ENCODE data around the gene RADIL.

The RADIL gene

GRCh38 chr7:4791101-4791737 lies 92.3 kb downstream of the RADIL start:
- DNase-seq (ENCODE audit: extremely low spot score) = no peak
- CTCF ChIA-PET = interaction anchor here (1.0 to 4.5 kb wide), 13 partner anchors 9 to 294 kb away, joined by 3 to 35 read pairs (median 4); partner anchors contain the start of genes AP5Z1 and RADIL
- TF ChIP-seq, protein P1, sequence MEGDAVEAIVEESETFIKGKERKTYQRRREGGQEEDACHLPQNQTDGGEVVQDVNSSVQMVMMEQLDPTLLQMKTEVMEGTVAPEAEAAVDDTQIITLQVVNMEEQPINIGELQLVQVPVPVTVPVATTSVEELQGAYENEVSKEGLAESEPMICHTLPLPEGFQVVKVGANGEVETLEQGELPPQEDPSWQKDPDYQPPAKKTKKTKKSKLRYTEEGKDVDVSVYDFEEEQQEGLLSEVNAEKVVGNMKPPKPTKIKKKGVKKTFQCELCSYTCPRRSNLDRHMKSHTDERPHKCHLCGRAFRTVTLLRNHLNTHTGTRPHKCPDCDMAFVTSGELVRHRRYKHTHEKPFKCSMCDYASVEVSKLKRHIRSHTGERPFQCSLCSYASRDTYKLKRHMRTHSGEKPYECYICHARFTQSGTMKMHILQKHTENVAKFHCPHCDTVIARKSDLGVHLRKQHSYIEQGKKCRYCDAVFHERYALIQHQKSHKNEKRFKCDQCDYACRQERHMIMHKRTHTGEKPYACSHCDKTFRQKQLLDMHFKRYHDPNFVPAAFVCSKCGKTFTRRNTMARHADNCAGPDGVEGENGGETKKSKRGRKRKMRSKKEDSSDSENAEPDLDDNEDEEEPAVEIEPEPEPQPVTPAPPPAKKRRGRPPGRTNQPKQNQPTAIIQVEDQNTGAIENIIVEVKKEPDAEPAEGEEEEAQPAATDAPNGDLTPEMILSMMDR (IDR thresholded peaks at IDR 0.05; ENCODE audit: control extremely low read depth, extremely low read depth, low read depth, missing control alignments) = no peak
- POLR2A ChIA-PET = no interaction called here

DNA sequence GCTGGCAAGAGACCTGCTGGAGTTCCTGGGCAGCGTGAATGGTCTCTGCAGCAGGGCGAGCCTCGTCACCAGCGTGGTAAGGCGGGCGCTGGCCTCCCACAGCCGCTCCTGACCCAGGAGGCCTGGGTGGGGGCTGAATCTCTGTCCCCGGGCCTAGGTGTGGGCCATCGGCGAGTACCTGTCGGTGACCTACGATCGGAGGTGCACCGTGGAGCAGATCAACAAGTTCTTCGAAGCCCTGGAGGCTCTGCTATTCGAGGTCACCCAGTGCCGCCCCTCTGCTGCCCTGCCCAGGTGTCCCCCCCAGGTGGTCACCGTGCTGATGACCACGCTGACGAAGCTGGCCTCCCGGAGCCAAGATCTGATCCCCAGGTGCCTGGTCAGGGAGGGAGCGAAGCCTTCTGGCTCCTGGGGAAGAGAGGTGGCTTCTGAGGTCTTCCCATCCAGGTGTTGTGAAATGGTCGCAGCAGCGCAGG lies 93.0 kb downstream of the RADIL start:
- ChIA-PET CTCF (interaction anchor here (2.4 to 4.5 kb wide), 3 partner anchors 8 to 94 kb away, joined by 8 to 35 read pairs (median 24); partner anchors contain the start of genes AP5Z1 and RADIL), POLR2A (no interaction called here)
- TF ChIP-seq, protein P1 (IDR thresholded peaks at IDR 0.05; ENCODE audit: control extremely low read depth, extremely low read depth, low read depth, missing control alignments) = no peak
- no peak for DNase-seq (ENCODE audit: extremely low spot score)

DNA sequence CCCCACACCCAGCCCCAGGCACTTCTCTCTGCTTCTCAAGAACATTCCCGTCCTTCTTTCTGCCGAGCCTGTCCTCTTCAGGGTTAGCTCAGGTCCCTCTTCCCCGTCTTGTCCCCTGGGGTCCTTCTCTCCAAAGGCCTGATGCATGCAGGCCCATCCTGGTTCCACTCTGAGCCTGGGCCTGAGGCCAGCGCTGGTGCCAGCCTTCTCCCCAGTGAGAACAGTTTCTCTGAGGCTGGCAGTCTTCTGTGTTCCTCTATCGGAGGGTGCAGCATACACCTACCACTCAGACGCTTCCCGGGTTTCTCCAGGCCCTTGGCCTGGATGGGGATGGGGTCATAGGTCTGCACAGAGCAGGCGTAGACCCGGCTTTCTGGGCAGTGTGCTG lies 93.4 kb downstream of the RADIL start:
- POLR2A ChIA-PET = no interaction called here

DNA sequence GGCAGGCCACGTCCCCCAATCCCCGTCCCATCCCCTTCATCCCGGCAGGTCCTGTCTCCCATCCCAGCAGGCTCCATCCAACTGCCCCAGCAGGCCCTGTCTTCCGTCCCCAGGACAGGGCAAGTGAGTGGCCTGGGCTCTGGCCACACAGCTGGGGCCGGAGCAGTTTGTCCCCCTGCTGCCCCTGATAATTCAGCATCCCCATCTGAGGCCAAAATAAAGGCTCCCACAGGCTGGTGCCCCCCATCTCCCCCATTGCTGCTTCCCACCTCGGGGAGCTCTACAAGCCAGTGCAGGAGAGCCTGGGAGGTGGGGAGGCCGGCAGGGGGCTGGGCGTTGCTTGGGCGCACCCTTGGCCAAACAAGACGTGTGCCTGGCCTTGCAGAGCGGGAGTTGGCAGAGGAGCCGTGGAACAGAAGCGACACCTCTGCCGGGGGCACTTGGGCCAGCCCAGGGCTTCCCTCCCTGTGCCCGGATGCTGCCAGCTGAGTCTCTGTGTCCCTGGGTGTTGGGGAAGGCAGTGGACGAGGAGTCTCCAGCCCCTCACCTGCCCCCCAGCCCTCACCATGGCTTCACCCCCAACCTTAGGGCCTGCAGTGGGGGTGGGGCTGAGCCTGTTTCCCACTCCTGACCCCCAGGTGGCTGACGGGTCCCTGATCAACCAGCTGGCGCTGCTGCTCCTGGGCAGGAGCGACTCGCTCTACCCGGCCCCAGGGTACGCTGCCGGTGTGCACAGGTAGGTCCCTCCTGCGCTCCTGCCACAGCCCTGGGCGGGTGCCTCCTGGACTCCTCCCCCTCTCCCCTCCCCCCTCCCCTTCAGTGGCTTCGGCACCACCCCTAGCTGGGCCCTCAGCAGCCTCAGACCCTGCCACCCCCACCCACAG lies 94.1 kb downstream of the RADIL start:
- no peak for DNase-seq (ENCODE audit: extremely low spot score)
- TF ChIP-seq, protein P1 (IDR thresholded peaks at IDR 0.05; ENCODE audit: control extremely low read depth, extremely low read depth, low read depth, missing control alignments) = no peak
- CTCF ChIA-PET = interaction anchor here (1.1 to 1.8 kb wide), 3 partner anchors 9 to 14 kb away, joined by 3 to 5 read pairs (median 4); partner anchors contain the start of gene AP5Z1
- POLR2A ChIA-PET = interaction anchor here (1.5 kb wide), 1 partner anchor 14 kb away, joined by 6 read pairs; the partner anchor contains the start of gene AP5Z1

More for the DNA sequence above, 93.4 kb downstream of the RADIL start:
- TF ChIP-seq, protein P1 (IDR thresholded peaks at IDR 0.05; ENCODE audit: control extremely low read depth, extremely low read depth, low read depth, missing control alignments) = no peak
- DNase-seq (ENCODE audit: extremely low spot score) = no peak
- CTCF ChIA-PET = interaction anchor here (1.3 to 4.5 kb wide), 3 partner anchors 12 to 14 kb away, joined by 3 to 35 read pairs (median 5); partner anchors contain the start of gene AP5Z1

DNA sequence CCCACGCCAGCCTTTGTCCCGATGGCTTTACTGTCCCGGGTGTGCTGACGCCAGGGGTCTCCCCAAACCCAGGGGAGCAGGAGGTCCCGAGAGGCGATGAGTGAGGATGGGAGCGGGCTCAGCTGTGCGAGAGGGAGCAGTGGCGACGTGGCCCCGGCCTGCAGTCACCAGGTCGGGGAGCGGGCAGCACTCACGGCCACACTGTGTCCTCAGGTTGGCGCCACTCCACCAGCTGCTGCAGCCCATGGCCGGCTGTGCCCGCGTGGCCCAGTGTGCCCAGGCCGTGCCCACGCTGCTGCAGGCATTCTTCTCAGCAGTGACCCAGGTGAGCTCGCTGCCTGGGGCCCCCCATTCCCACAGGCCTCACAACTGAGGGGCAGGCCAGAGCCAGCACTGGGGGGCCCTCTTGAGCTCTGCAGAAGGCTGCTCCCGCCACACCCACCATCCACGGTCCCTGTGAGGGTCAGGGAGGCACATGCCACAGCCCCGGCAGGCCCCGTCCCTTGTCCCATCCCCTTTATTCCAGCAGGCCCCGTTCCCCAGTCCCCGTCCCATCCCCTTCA lies 94.8 kb downstream of the RADIL start:
- ChIA-PET POLR2A (interaction anchor here (1.5 kb wide), 1 partner anchor 13 kb away, joined by 6 read pairs; the partner anchor contains the start of gene AP5Z1), CTCF (interaction anchor here (1.1 to 1.8 kb wide), 3 partner anchors 10 to 13 kb away, joined by 3 to 5 read pairs (median 4); partner anchors contain the start of gene AP5Z1)
- TF ChIP-seq, protein P1 (IDR thresholded peaks at IDR 0.05; ENCODE audit: control extremely low read depth, extremely low read depth, low read depth, missing control alignments) = no peak

More for the DNA sequence above, 94.8 kb downstream of the RADIL start:
- no peak for DNase-seq (ENCODE audit: extremely low spot score)

Data from GM10248 (cell line).